H1 (cell line): Measurements from ENCODE around the gene BTBD9. TPM values are rescaled to one million over a fixed set of nuclear protein-coding genes. Genes with fewer than 3 reads are reported as not detected.

Experiments used
- CTCF ChIA-PET: fragments of 300-600 bp; sonication (Branson Sonifier 250); formaldehyde crosslinking; loops from one replicate; lab custom pipeline; 2021; ENCODE audit not compliant: partially characterized antibody; lab: Charles Lee
- POLR2A ChIA-PET: fragments of 300-600 bp; sonication (Branson Sonifier 250); formaldehyde crosslinking; loops from one replicate; lab custom pipeline; 2021; ENCODE audit warnings: inconsistent platforms; ENCODE audit not compliant: partially characterized antibody; lab: Charles Lee
- DNase-seq, 2 experiments: peaks; one replicate each; pipeline versions ENCODE4 v3.0.0 to v3.0.0-alpha.2; 2010 to 2022; ENCODE audit warnings: low spot score in 2 of 2, low read depth in 1 of 2, mixed read lengths in 1 of 2
- FAIRE-seq: peaks from 2 replicates; lab custom pipeline; 2011; peaks lifted over from hg19 to GRCh38; lab: Jason Lieb, UNC
- H2AFZ ChIP-seq: 2 replicates; pipeline ENCODE4 v1.8.1; 2012; ENCODE audit warnings: low read length, inconsistent platforms
- H2AK5ac ChIP-seq: 2 replicates; pipeline ENCODE4 v1.6.1; 2013; ENCODE audit warnings: low read depth, low read length
- H2BK120ac ChIP-seq: replicated peaks from 2 replicates; pipeline ENCODE3; 2013; ENCODE audit warnings: low read depth, low read length, inconsistent platforms
- H2BK12ac ChIP-seq: 2 replicates; pipeline ENCODE4 v1.6.1; 2013; ENCODE audit warnings: low read depth, low read length
- H2BK15ac ChIP-seq: 2 replicates; pipeline ENCODE4 v1.6.1; 2013; ENCODE audit warnings: low read length
- H2BK20ac ChIP-seq: 2 replicates; pipeline ENCODE4 v1.6.1; 2013; ENCODE audit warnings: low read length
- H2BK5ac ChIP-seq: 2 replicates; pipeline ENCODE4 v1.6.1; 2013; ENCODE audit warnings: low read depth, low read length
- H3K14ac ChIP-seq: 2 replicates; pipeline ENCODE4 v1.6.1; 2013; ENCODE audit warnings: inconsistent platforms; ENCODE audit not compliant: insufficient read length
- H3K18ac ChIP-seq: 2 replicates; pipeline ENCODE4 v1.6.1; 2013; ENCODE audit warnings: low read length; ENCODE audit errors: extremely low read depth
- H3K23ac ChIP-seq: 2 replicates; pipeline ENCODE4 v1.6.1; 2013; ENCODE audit warnings: inconsistent platforms; ENCODE audit not compliant: insufficient read length
- H3K23me2 ChIP-seq: 2 replicates; pipeline ENCODE4 v1.6.1; 2013; ENCODE audit warnings: low read depth, low read length
- H3K27ac ChIP-seq: 2 replicates; pipeline ENCODE4 v1.6.1; 2011; ENCODE audit warnings: low read depth, low read length, inconsistent platforms
- H3K27me3 ChIP-seq, 4 experiments: replicated peaks in 1 of 4; 1 replicate in 1 of 4; 2 replicates in 3 of 4; pipeline versions ENCODE4 v1.6.1 to v1.8.1; 2011 to 2013; ENCODE audit warnings: low read length in 3 of 4, mild to moderate bottlenecking in 3 of 4, inconsistent platforms in 2 of 4, mixed read lengths in 2 of 4, moderate library complexity in 1 of 4; ENCODE audit not compliant: control insufficient read depth in 3 of 4, insufficient read depth in 3 of 4; ENCODE audit errors: extremely low read depth in 1 of 4
- H3K36me3 ChIP-seq, 4 experiments: 2 replicates each; pipeline versions ENCODE4 v1.6.1 to v1.8.1; 2011 to 2013; ENCODE audit warnings: mild to moderate bottlenecking in 4 of 4, low read length in 3 of 4, moderate library complexity in 2 of 4, control low read depth in 1 of 4, inconsistent platforms in 1 of 4; ENCODE audit not compliant: insufficient read depth in 4 of 4, control insufficient read depth in 2 of 4
- H3K4ac ChIP-seq: replicated peaks from 2 replicates; pipeline ENCODE3; 2013; ENCODE audit warnings: low read length, low read depth, mixed read lengths, inconsistent platforms; ENCODE audit not compliant: insufficient read length
- H3K4me1 ChIP-seq, 4 experiments: replicated peaks in 1 of 4; 1 replicate in 1 of 4; 2 replicates in 3 of 4; pipeline versions ENCODE4 v1.6.1 to v1.8.1; 2011 to 2013; ENCODE audit warnings: low read length in 3 of 4, inconsistent platforms in 2 of 4, mixed read lengths in 1 of 4; ENCODE audit not compliant: insufficient read depth in 4 of 4, control insufficient read depth in 3 of 4
- H3K4me2 ChIP-seq, 2 experiments: 2 replicates each; pipeline versions ENCODE4 v1.6.1 to v1.8.1; 2011 to 2013; ENCODE audit warnings: low read depth in 2 of 2, low read length in 2 of 2, control low read depth in 1 of 2, inconsistent platforms in 1 of 2, mild to moderate bottlenecking in 1 of 2; ENCODE audit not compliant: insufficient read depth in 1 of 2
- H3K4me3 ChIP-seq, 4 experiments: fragments of 200-600, 300-600 bp in 1 of 4; sonication (generic), shearing (Covaris generic), sonication (Bioruptor Twin) in 1 of 4; 2 replicates each; pipeline versions ENCODE4 v1.5.1 to v1.8.1; 2011 to 2016; ENCODE audit warnings: low read length in 4 of 4, low read depth in 3 of 4, control low read depth in 2 of 4, inconsistent platforms in 2 of 4, mild to moderate bottlenecking in 2 of 4, mixed read lengths in 1 of 4, moderate library complexity in 1 of 4; ENCODE audit not compliant: insufficient read depth in 2 of 4; ENCODE audit errors: extremely low read depth in 1 of 4
- H3K56ac ChIP-seq: replicated peaks from 2 replicates; pipeline ENCODE3; 2013; ENCODE audit warnings: low read depth, mild to moderate bottlenecking, mixed read lengths, low read length, inconsistent platforms; ENCODE audit not compliant: insufficient read length
- H3K79me1 ChIP-seq: 2 replicates; pipeline ENCODE4 v1.6.1; 2013; ENCODE audit warnings: low read depth, low read length, control low read depth
- H3K79me2 ChIP-seq, 2 experiments: 2 replicates each; pipeline versions ENCODE4 v1.6.1 to v1.8.1; 2012 to 2013; ENCODE audit warnings: low read length in 2 of 2, mild to moderate bottlenecking in 2 of 2, inconsistent platforms in 1 of 2; ENCODE audit not compliant: insufficient read depth in 2 of 2, control insufficient read depth in 1 of 2
- H3K9ac ChIP-seq, 4 experiments: replicated peaks in 1 of 4; 1 replicate in 1 of 4; 2 replicates in 3 of 4; pipeline versions ENCODE4 v1.6.1 to v1.8.1; 2011 to 2013; ENCODE audit warnings: low read depth in 3 of 4, low read length in 3 of 4, control low read depth in 2 of 4, mild to moderate bottlenecking in 2 of 4, moderate library complexity in 2 of 4, inconsistent platforms in 1 of 4; ENCODE audit errors: extremely low read depth in 1 of 4
- H3K9me3 ChIP-seq, 2 experiments: 2 replicates each; pipeline versions ENCODE4 v1.6.1 to v1.8.1; 2012 to 2013; ENCODE audit warnings: mild to moderate bottlenecking in 2 of 2, moderate library complexity in 2 of 2, control low read depth in 1 of 2, inconsistent platforms in 1 of 2, low read depth in 1 of 2, low read length in 1 of 2, mixed read lengths in 1 of 2; ENCODE audit not compliant: insufficient read depth in 2 of 2
- H4K20me1 ChIP-seq, 2 experiments: replicated peaks in 1 of 2; 2 replicates each; pipeline versions ENCODE3 to v1.8.1; 2011 to 2013; ENCODE audit warnings: inconsistent platforms in 2 of 2, low read length in 2 of 2, mild to moderate bottlenecking in 1 of 2; ENCODE audit not compliant: insufficient read depth in 2 of 2, control insufficient read depth in 1 of 2
- H4K5ac ChIP-seq: 2 replicates; pipeline ENCODE4 v1.6.1; 2013; ENCODE audit warnings: low read length, low read depth, mixed read lengths, inconsistent platforms; ENCODE audit not compliant: insufficient read length
- H4K8ac ChIP-seq: 2 replicates; pipeline ENCODE4 v1.8.0; 2013; ENCODE audit warnings: mild to moderate bottlenecking, moderate library complexity, low read length, inconsistent platforms; ENCODE audit not compliant: insufficient read depth; ENCODE audit errors: extremely low read depth
- H4K91ac ChIP-seq: replicated peaks from 2 replicates; pipeline ENCODE3; 2013; ENCODE audit warnings: low read length, mixed read lengths, inconsistent platforms; ENCODE audit not compliant: insufficient read length
- CBX8 ChIP-seq: fragments of 300-800, 300-1000 bp; sonication (generic); IDR thresholded peaks from 2 replicates; pipeline ENCODE4 v1.7.1; 2016; ENCODE audit warnings: low read depth, low read length, borderline replicate concordance
- EZH2 ChIP-seq: fragments of 200-600 bp; sonication (generic); IDR thresholded peaks from 2 replicates; pipeline ENCODE4 v1.7.1; 2012; ENCODE audit warnings: low read depth, mild to moderate bottlenecking, moderate library complexity, low read length, inconsistent platforms; ENCODE audit not compliant: severe bottlenecking
- RAD21 ChIP-seq, 2 experiments: IDR thresholded peaks in 1 of 2; conservative IDR thresholded peaks in 1 of 2; 2 replicates each; pipeline ENCODE4 v1.6.1; 2011; ENCODE audit warnings: low read depth in 2 of 2, low read length in 2 of 2, improper control_type of control experiment in 1 of 2, inconsistent platforms in 1 of 2, mild to moderate bottlenecking in 1 of 2, moderate library complexity in 1 of 2
- TAF7 ChIP-seq: optimal IDR thresholded peaks from 2 replicates; pipeline ENCODE3; 2011; ENCODE audit warnings: low read depth, mild to moderate bottlenecking, inconsistent platforms, low read length, moderate library complexity, borderline replicate concordance
- YY1 ChIP-seq: IDR thresholded peaks from 2 replicates; pipeline ENCODE4 v1.6.1; 2011; ENCODE audit warnings: low read depth, mild to moderate bottlenecking, low read length
- WGBS, 2 experiments: shearing (Covaris generic) in 1 of 2; methylation state at CpG; one replicate each; pipeline versions ENCODE4 v1.1.6 to v1.1.7; 2013 to 2015; ENCODE audit warnings: low lambda C conversion rate in 2 of 2, mixed read lengths in 2 of 2, inconsistent platforms in 1 of 2, low coverage in 1 of 2, missing lambda C conversion rate in 1 of 2; ENCODE audit not compliant: insufficient replicate concordance in 2 of 2, insufficient coverage in 1 of 2, insufficient read length in 1 of 2; ENCODE audit errors: extremely low coverage in 1 of 2, missing lambda C conversion rate in 1 of 2; 5-methylcytosine and 5-hydroxymethylcytosine counted together
- polyA plus RNA-seq, 7 experiments: library from polyadenylated mRNA; depleted of rRNA in 3 of 7; stranded (reverse) in 5 of 7; unstranded in 2 of 7; fragments of >200 nt in 5 of 7; fragments of 200-250 nt in 2 of 7; gene quantifications; 1 replicate in 5 of 7; 2 replicates in 1 of 7; 4 replicates in 1 of 7; pipeline versions ENCODE4 v1.2.1 to v1.2.3, GENCODE V29; 2011 to 2013; ENCODE audit warnings: missing spikeins in 2 of 7, mixed read lengths in 2 of 7
- total RNA-seq: library from RNA; stranded (reverse); fragmentation: NEBNext Ultra II Directional; extraction: Animal tissue kit (Norgen Biotek cat#: 25700); gene quantifications from 2 replicates; pipeline ENCODE4 v1.2.1, GENCODE V29; 2021
- TF ChIP-seq, protein P1 (sequence below): IDR thresholded peaks from 2 replicates; pipeline ENCODE4 v1.6.1; 2012; ENCODE audit warnings: inconsistent platforms

The BTBD9 gene
- total and polyA plus RNA-seq, 2 of the 8 experiments (the other 6 are each of a cell fraction or from before 2014, with no cell fraction given): 0.92 to 4.1 TPM

DNA sequence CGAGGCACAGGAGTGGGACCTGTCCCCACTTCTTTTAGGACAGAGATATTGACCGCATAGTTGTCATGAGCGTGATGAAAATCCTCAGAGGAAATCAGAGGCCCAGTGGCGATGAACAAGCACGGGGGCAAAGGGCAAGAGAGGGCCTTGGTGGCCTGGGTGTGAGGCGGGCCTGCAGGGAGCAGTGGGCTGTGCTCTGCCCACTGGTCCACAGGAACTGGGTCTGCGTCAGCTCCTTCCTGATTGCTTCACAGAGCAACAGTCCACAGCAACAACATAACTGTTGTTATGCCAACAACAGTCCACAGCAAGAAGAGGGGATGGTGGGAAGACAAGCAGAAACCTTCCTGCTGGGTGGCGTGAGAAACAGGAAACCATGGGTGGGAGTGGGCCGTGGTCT lies 484.6 kb downstream of the BTBD9 start:
- no peaks in the 10 kb centered on the region for H3K79me1 ChIP-seq
- H4K91ac ChIP-seq: no peak overlapping the region
- H3K9me3 ChIP-seq: no peaks in the 10 kb centered on the region
- H3K27me3 ChIP-seq: no peaks in the 10 kb centered on the region
- H4K5ac ChIP-seq: no peak overlapping the region
- H3K79me2 ChIP-seq: no peaks in the 10 kb centered on the region
- WGBS, 2 experiments: 93% methylated on average over 9 of the region's 9 CpGs; no CpG with 5 or more reads in 1 of the 2 experiments
- H2BK5ac ChIP-seq: no peak overlapping the region
- H3K56ac ChIP-seq: no peak overlapping the region
- no peak overlapping the region for H3K14ac ChIP-seq
- ChIA-PET CTCF (no interaction called here), POLR2A (no interaction called here)
- no peak overlapping the region for H3K4ac ChIP-seq
- H2BK12ac ChIP-seq: no peak overlapping the region
- no peak overlapping the region for H3K4me2 ChIP-seq
- peaks cover 0 to 4% (median 0%) of the 10 kb centered on the region in 4 experiments; a peak in 2 of 7 replicates for H3K4me1 ChIP-seq
- no peak overlapping the region for H4K8ac ChIP-seq
- no peak overlapping the region for H2BK120ac ChIP-seq
- no peak overlapping the region for H3K18ac ChIP-seq
- H4K20me1 ChIP-seq: no peaks in the 10 kb centered on the region
- no peak overlapping the region for H3K4me3 ChIP-seq
- no peak overlapping the region for H2BK15ac ChIP-seq
- H3K23ac ChIP-seq: no peak overlapping the region
- no peak overlapping the region for H2AK5ac ChIP-seq
- FAIRE-seq (no peak), DNase-seq (no peak)
- no peak overlapping the region for H2BK20ac ChIP-seq
- no peaks in the 10 kb centered on the region for H3K23me2 ChIP-seq
- H3K36me3 ChIP-seq: no peaks in the 10 kb centered on the region
- no peak overlapping the region for H2AFZ ChIP-seq
- H3K27ac ChIP-seq: no peak overlapping the region
- H3K9ac ChIP-seq: no peak overlapping the region
- TF ChIP-seq RAD21 (IDR thresholded peaks at IDR 0.05 in 1 of 2, conservative IDR thresholded peaks at IDR 0.05 in 1 of 2; ENCODE audit: low read depth in 2 of 2, low read length in 2 of 2) (no peak), TAF7 (no peak), YY1 (no peak), EZH2 (no peak), CBX8 (no peak)
- TF ChIP-seq, protein P1, sequence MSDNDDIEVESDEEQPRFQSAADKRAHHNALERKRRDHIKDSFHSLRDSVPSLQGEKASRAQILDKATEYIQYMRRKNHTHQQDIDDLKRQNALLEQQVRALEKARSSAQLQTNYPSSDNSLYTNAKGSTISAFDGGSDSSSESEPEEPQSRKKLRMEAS: no peak
